ENCODE results near the gene RDH12. TPM values are rescaled to one million over a fixed set of nuclear protein-coding genes. Genes with fewer than 3 reads are reported as not detected.

RDH12 gene
- total RNA-seq, 2 donors from 2014 or later: 0.13 to 0.18 TPM

- no peak for TF ChIP-seq CTCF (conservative IDR thresholded peaks at IDR 0.05)
Observed at GRCh38 chr14:67759916-67760315, 58.2 kb downstream of the RDH12 start.

GRCh38 chr14:67762051-67762450, 60.4 kb downstream of the RDH12 start:
- H3K4me3 Mint-ChIP-seq: no peak overlapping the region
- TF ChIP-seq CTCF (conservative IDR thresholded peaks at IDR 0.05): no peak

More at GRCh38 chr14:67759916-67760315, 58.2 kb downstream of the RDH12 start:
- Histone ChIP-seq H3K27ac (ENCODE audit: low read depth, low read length) (no peak overlapping the region), H3K9me3 (ENCODE audit: control insufficient read depth, low read length) (no peaks in the 10 kb centered on the region), H3K9ac (ENCODE audit: extremely low read depth, low read length, poor library complexity, severe bottlenecking) (no peak overlapping the region), H3K4me3 (ENCODE audit: low read length) (no peak overlapping the region), H3K27me3 (ENCODE audit: control insufficient read depth, insufficient read depth, low read length, poor library complexity, severe bottlenecking) (no peaks in the 10 kb centered on the region), H3K36me3 (ENCODE audit: control insufficient read depth, insufficient read depth, low read length) (peaks cover 65% of the 10 kb centered on the region), H3K4me1 (ENCODE audit: control insufficient read depth, insufficient read depth, low read length) (no peaks in the 10 kb centered on the region)
- Mint-ChIP-seq H3K36me3 (ENCODE audit: low read depth) (peaks cover 57% of the 10 kb centered on the region), H3K4me3 (no peak overlapping the region), H3K9me3 (no peaks in the 10 kb centered on the region), H3K27ac (no peak overlapping the region), H3K4me1 (no peaks in the 10 kb centered on the region), H3K27me3 (ENCODE audit: insufficient read depth) (no peaks in the 10 kb centered on the region)
- DNase-seq: no peak
- WGBS, 2 experiments (ENCODE audit: insufficient coverage in 1 of 2, insufficient read length in 1 of 2): 95% methylated on average over 2 of the region's 2 CpGs

GRCh38 chr14:67763158-67763822, 61.6 kb downstream of the RDH12 start:
- Histone ChIP-seq H3K9me3 (ENCODE audit: control insufficient read depth, low read length) (no peaks in the 10 kb centered on the region), H3K4me1 (ENCODE audit: control insufficient read depth, insufficient read depth, low read length) (no peaks in the 10 kb centered on the region), H3K4me3 (ENCODE audit: low read length) (no peak overlapping the region), H3K27ac (ENCODE audit: low read depth, low read length) (no peak overlapping the region), H3K27me3 (ENCODE audit: control insufficient read depth, insufficient read depth, low read length, poor library complexity, severe bottlenecking) (no peaks in the 10 kb centered on the region), H3K36me3 (ENCODE audit: control insufficient read depth, insufficient read depth, low read length) (peaks cover 78% of the 10 kb centered on the region), H3K9ac (ENCODE audit: extremely low read depth, low read length, poor library complexity, severe bottlenecking) (no peak overlapping the region)
- H3K9me3 Mint-ChIP-seq: no peaks in the 10 kb centered on the region
- H3K4me1 Mint-ChIP-seq: no peaks in the 10 kb centered on the region
- H3K36me3 Mint-ChIP-seq (ENCODE audit: low read depth): peaks cover 63% of the 10 kb centered on the region
- WGBS, 2 experiments (ENCODE audit: insufficient coverage in 1 of 2, insufficient read length in 1 of 2): 92 to 100% methylated on average over 1 to 4 of the region's 4 CpGs
- no peak overlapping the region for H3K27ac Mint-ChIP-seq
- no peak for TF ChIP-seq CTCF (conservative IDR thresholded peaks at IDR 0.05)
- H3K27me3 Mint-ChIP-seq (ENCODE audit: insufficient read depth): no peaks in the 10 kb centered on the region
- no peak overlapping the region for H3K4me3 Mint-ChIP-seq
- no peak for DNase-seq

More at GRCh38 chr14:67762051-67762450, 60.4 kb downstream of the RDH12 start:
- no peaks in the 10 kb centered on the region for H3K9me3 ChIP-seq (ENCODE audit: control insufficient read depth, low read length)
- Mint-ChIP-seq H3K27me3 (ENCODE audit: insufficient read depth) (no peaks in the 10 kb centered on the region), H3K9me3 (no peaks in the 10 kb centered on the region), H3K36me3 (ENCODE audit: low read depth) (peaks cover 60% of the 10 kb centered on the region), H3K4me1 (no peaks in the 10 kb centered on the region), H3K27ac (no peak overlapping the region)
- H3K27ac ChIP-seq (ENCODE audit: low read depth, low read length): no peak overlapping the region
- peaks cover 72% of the 10 kb centered on the region for H3K36me3 ChIP-seq (ENCODE audit: control insufficient read depth, insufficient read depth, low read length)
- H3K4me1 ChIP-seq (ENCODE audit: control insufficient read depth, insufficient read depth, low read length): no peaks in the 10 kb centered on the region
- no peak for DNase-seq
- no peak overlapping the region for H3K4me3 ChIP-seq (ENCODE audit: low read length)
- H3K27me3 ChIP-seq (ENCODE audit: control insufficient read depth, insufficient read depth, low read length, poor library complexity, severe bottlenecking): no peaks in the 10 kb centered on the region
- 88 to 96% methylated on average over 4 to 5 of the region's 5 CpGs for WGBS, 2 experiments (ENCODE audit: insufficient coverage in 1 of 2, insufficient read length in 1 of 2)
- no peak overlapping the region for H3K9ac ChIP-seq (ENCODE audit: extremely low read depth, low read length, poor library complexity, severe bottlenecking)

Data from endodermal cell (in vitro differentiated cells).